ENCODE data around the gene CXCL13. TPM values are rescaled to one million over a fixed set of nuclear protein-coding genes. Genes with fewer than 3 reads are reported as not detected.
"Not testable (repeated sequence)": the region's sequence is repeated elsewhere in the genome, so short reads cannot be mapped to it uniquely, and the experiment has no call there.

The CXCL13 gene
- total RNA-seq, 1 donor from 2014 or later = not detected

GRCh38 chr4:77650787-77651186 lies 45.2 kb downstream of the CXCL13 start:
- DNase-seq (ENCODE audit: low spot score, unreplicated experiment) = no peak
- no peak overlapping the region for H3K27ac Mint-ChIP-seq
- peaks cover 2% of the 10 kb centered on the region for H3K36me3 Mint-ChIP-seq (ENCODE audit: insufficient read depth)
- peaks cover 23% of the 10 kb centered on the region for H3K9me3 Mint-ChIP-seq (ENCODE audit: low read depth)
- H3K4me3 Mint-ChIP-seq (ENCODE audit: low read depth) = no peak overlapping the region
- H3K27me3 Mint-ChIP-seq = peaks cover under 1% of the 10 kb centered on the region
- TF ChIP-seq, protein P1, sequence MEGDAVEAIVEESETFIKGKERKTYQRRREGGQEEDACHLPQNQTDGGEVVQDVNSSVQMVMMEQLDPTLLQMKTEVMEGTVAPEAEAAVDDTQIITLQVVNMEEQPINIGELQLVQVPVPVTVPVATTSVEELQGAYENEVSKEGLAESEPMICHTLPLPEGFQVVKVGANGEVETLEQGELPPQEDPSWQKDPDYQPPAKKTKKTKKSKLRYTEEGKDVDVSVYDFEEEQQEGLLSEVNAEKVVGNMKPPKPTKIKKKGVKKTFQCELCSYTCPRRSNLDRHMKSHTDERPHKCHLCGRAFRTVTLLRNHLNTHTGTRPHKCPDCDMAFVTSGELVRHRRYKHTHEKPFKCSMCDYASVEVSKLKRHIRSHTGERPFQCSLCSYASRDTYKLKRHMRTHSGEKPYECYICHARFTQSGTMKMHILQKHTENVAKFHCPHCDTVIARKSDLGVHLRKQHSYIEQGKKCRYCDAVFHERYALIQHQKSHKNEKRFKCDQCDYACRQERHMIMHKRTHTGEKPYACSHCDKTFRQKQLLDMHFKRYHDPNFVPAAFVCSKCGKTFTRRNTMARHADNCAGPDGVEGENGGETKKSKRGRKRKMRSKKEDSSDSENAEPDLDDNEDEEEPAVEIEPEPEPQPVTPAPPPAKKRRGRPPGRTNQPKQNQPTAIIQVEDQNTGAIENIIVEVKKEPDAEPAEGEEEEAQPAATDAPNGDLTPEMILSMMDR (IDR thresholded peaks at IDR 0.05; ENCODE audit: unreplicated experiment) = no peak
- peaks cover 7% of the 10 kb centered on the region for H3K4me1 Mint-ChIP-seq (ENCODE audit: low read depth)

DNA sequence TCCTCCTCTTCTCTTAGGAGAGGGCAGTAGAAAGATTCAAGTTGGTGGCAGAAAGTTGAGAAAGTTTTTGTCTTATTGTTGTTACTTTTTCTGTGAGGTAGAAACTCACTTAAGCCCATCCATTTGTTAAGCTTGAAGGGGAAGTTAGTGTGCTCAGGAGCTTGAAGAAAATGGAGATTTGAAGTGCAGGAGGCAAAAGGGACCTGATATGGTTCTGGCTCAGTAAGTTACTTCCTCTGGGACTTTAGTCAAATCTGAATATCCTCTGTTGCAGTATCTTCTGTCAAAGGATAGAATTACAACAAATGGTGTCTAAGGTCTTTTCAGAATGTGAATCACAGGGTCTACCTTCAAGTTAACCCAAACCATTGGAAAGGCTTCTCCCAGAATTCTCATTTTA lies 46.2 kb downstream of the CXCL13 start:
- Mint-ChIP-seq H3K4me1 (ENCODE audit: low read depth) (peaks cover 7% of the 10 kb centered on the region), H3K27me3 (peaks cover 3% of the 10 kb centered on the region)

GRCh38 chr4:77652237-77652897 lies 46.7 kb downstream of the CXCL13 start:
- TF ChIP-seq, protein P1 (IDR thresholded peaks at IDR 0.05; ENCODE audit: unreplicated experiment) = no peak
- H3K9me3 Mint-ChIP-seq (ENCODE audit: low read depth) = peaks cover 22% of the 10 kb centered on the region
- DNase-seq (ENCODE audit: low spot score, unreplicated experiment) = no peak
- H3K36me3 Mint-ChIP-seq (ENCODE audit: insufficient read depth) = no peaks in the 10 kb centered on the region
- H3K27me3 Mint-ChIP-seq = peaks cover 3% of the 10 kb centered on the region
- H3K4me1 Mint-ChIP-seq (ENCODE audit: low read depth) = peaks cover 7% of the 10 kb centered on the region
- H3K4me3 Mint-ChIP-seq (ENCODE audit: low read depth) = no peak overlapping the region
- no peak overlapping the region for H3K27ac Mint-ChIP-seq

More for the DNA sequence above, 46.2 kb downstream of the CXCL13 start:
- TF ChIP-seq, protein P1 (IDR thresholded peaks at IDR 0.05; ENCODE audit: unreplicated experiment) = no peak
- Mint-ChIP-seq H3K9me3 (ENCODE audit: low read depth) (peaks cover 22% of the 10 kb centered on the region), H3K4me3 (ENCODE audit: low read depth) (no peak overlapping the region), H3K36me3 (ENCODE audit: insufficient read depth) (peaks cover 2% of the 10 kb centered on the region), H3K27ac (no peak overlapping the region)
- DNase-seq (ENCODE audit: low spot score, unreplicated experiment) = no peak

DNA sequence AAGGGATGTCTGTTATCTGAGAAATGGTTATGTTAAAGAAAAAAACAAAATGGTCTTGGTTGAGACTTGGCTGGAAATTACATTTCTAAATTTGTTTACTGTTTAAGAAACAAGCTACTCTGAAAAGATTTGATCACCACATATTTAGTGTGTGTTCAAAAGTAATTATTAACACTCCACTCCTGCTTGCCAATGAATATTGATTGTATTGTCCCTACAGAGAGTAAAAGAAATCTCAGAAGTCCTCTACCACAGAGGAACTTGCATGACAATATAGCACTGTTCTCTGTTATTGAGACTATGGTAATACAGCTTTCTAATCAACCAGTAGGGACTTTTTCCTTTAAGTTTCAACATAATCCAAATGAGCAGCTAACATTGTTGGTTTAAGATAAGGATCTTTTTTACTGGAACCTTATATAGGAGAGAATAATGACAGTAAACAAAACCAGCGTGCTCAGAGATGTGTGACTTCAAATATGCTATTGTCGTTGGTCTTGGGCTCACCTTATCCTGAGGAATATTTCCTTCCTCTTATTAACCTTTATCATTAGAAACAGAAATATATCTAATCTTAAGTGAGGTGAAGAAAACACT lies 47.6 kb downstream of the CXCL13 start:
- TF ChIP-seq, protein P1 (IDR thresholded peaks at IDR 0.05; ENCODE audit: unreplicated experiment) = no peak
- Mint-ChIP-seq H3K27me3 (peaks cover 3% of the 10 kb centered on the region), H3K9me3 (ENCODE audit: low read depth) (peaks cover 23% of the 10 kb centered on the region), H3K36me3 (ENCODE audit: insufficient read depth) (no peaks in the 10 kb centered on the region), H3K4me3 (ENCODE audit: low read depth) (no peak overlapping the region), H3K27ac (no peak overlapping the region), H3K4me1 (ENCODE audit: low read depth) (peaks cover 7% of the 10 kb centered on the region)
- no peak for DNase-seq (ENCODE audit: low spot score, unreplicated experiment)

- H3K9me3 Mint-ChIP-seq (ENCODE audit: low read depth) = peaks cover 19% of the 10 kb centered on the region
- H3K36me3 Mint-ChIP-seq (ENCODE audit: insufficient read depth); H3K4me1 Mint-ChIP-seq (ENCODE audit: low read depth); H3K27me3 Mint-ChIP-seq; DNase-seq (ENCODE audit: low spot score, unreplicated experiment); H3K4me3 Mint-ChIP-seq (ENCODE audit: low read depth); H3K27ac Mint-ChIP-seq: not testable (repeated sequence)
Observed at GRCh38 chr4:77660318-77660717, 54.7 kb downstream of the CXCL13 start.

Other genes starting within 250 kb of the CXCL13 start
- 39.7 and 42.4 TPM in 2 replicates for gene CNOT6L, start 213.5 kb downstream of the CXCL13 start, total RNA-seq